Lower leg skin (tissue), 3 donors: ENCODE results near the gene GPR158.

ENCODE experiments used
- POLR2A ChIP-seq, 2 donors: fragments of 450-650 bp; IDR thresholded peaks; one replicate each; pipeline ENCODE4 v1.6.1; 2016 to 2017; ENCODE audit warnings: antibody characterized with exemption in 2 of 2, mild to moderate bottlenecking in 1 of 2, moderate library complexity in 1 of 2
- TF ChIP-seq, protein P1 (sequence below), 3 donors: fragments of 450-650 bp; IDR thresholded peaks; one replicate each; pipeline ENCODE4 v1.5.1; 2016; ENCODE audit warnings: antibody characterized with exemption in 3 of 3, mild to moderate bottlenecking in 3 of 3, moderate library complexity in 2 of 3

GRCh38 chr10:25642721-25643120 is 467.9 kb downstream of the GPR158 start:
- TF ChIP-seq, protein P1, sequence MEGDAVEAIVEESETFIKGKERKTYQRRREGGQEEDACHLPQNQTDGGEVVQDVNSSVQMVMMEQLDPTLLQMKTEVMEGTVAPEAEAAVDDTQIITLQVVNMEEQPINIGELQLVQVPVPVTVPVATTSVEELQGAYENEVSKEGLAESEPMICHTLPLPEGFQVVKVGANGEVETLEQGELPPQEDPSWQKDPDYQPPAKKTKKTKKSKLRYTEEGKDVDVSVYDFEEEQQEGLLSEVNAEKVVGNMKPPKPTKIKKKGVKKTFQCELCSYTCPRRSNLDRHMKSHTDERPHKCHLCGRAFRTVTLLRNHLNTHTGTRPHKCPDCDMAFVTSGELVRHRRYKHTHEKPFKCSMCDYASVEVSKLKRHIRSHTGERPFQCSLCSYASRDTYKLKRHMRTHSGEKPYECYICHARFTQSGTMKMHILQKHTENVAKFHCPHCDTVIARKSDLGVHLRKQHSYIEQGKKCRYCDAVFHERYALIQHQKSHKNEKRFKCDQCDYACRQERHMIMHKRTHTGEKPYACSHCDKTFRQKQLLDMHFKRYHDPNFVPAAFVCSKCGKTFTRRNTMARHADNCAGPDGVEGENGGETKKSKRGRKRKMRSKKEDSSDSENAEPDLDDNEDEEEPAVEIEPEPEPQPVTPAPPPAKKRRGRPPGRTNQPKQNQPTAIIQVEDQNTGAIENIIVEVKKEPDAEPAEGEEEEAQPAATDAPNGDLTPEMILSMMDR (IDR thresholded peaks at IDR 0.05) = no peak
- TF ChIP-seq POLR2A (IDR thresholded peaks at IDR 0.05) = no peak
